Measurements from ENCODE around the gene PTPRN2.

PTPRN2 gene

DNA sequence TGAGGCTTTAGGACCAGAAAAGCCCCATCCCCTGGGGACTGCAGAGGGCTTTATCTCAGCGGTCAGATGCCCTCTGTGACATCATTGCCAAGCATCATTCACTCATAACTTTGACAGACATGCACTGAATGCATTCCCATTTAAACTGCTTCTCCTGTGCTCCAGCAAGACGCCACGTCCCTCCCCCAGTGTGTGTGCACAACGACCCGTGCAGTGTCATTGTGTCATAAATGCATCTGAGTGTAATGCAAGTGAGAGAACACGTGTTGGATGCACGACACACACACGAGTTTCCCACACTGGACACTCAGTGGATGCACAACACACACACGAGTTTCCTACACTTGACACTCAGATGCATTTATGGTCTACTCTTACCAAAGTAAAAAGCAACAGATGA lies 337.9 kb downstream of the PTPRN2 start:
- TF ChIP-seq, protein P1, sequence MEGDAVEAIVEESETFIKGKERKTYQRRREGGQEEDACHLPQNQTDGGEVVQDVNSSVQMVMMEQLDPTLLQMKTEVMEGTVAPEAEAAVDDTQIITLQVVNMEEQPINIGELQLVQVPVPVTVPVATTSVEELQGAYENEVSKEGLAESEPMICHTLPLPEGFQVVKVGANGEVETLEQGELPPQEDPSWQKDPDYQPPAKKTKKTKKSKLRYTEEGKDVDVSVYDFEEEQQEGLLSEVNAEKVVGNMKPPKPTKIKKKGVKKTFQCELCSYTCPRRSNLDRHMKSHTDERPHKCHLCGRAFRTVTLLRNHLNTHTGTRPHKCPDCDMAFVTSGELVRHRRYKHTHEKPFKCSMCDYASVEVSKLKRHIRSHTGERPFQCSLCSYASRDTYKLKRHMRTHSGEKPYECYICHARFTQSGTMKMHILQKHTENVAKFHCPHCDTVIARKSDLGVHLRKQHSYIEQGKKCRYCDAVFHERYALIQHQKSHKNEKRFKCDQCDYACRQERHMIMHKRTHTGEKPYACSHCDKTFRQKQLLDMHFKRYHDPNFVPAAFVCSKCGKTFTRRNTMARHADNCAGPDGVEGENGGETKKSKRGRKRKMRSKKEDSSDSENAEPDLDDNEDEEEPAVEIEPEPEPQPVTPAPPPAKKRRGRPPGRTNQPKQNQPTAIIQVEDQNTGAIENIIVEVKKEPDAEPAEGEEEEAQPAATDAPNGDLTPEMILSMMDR (IDR thresholded peaks at IDR 0.05; ENCODE audit: low read depth, low read length): no peak
- no peak overlapping the region for H3K4me3 ChIP-seq (ENCODE audit: low read depth, low read length)

DNA sequence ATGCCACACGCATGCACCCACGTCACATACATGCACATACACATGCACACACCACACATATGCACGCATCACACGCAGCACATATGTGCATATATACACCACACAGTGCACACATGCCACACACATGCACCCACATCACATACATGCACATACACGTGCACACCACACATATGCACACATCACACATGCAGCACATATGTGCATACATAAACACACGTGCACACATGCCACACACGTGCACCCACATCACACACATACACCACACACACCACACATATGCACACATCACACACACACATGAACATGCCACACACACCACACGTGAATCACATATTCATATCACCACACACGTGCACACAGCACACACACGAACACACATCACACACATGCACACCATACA lies 338.8 kb downstream of the PTPRN2 start:
- H3K4me3 ChIP-seq (ENCODE audit: low read depth, low read length): no peak overlapping the region
- TF ChIP-seq, protein P1 (IDR thresholded peaks at IDR 0.05; ENCODE audit: low read depth, low read length): no peak

DNA sequence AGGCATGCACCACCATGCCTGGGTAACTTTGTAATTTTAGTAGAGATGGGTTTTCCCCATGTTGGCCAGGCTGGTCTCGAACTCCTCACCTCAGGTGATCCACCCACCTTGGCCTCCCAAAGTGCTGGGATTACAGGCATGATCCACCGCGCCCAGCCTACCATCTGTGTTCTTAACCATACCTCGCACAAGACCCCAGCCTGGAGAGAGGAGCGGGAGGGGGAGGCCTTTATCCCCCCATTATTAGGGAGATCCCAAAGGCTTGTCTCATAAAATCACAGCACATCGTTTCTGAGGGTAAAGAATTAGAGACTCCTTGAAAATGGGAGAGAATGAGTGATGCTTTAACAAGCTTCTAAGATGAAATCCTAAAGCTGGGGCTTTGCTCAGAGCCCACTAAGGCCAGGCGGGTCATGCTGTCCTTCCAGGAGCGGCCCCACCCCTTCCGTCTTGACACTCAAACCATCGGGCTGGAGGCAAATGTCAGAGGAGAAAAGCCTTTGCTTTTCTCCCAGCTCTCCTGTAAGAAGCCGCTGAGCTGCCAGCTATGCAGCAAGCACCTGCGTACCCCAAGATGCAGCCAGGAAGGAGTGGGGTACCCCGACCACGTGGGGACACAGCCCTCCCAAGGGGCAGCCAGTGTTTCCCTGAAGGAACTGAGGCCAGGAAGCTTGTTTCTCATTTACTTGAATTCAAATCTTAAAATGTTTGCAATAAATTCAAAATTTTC lies 339.7 kb downstream of the PTPRN2 start:
- H3K4me3 ChIP-seq (ENCODE audit: low read depth, low read length): no peak overlapping the region
- TF ChIP-seq, protein P1 (IDR thresholded peaks at IDR 0.05; ENCODE audit: low read depth, low read length): no peak

DNA sequence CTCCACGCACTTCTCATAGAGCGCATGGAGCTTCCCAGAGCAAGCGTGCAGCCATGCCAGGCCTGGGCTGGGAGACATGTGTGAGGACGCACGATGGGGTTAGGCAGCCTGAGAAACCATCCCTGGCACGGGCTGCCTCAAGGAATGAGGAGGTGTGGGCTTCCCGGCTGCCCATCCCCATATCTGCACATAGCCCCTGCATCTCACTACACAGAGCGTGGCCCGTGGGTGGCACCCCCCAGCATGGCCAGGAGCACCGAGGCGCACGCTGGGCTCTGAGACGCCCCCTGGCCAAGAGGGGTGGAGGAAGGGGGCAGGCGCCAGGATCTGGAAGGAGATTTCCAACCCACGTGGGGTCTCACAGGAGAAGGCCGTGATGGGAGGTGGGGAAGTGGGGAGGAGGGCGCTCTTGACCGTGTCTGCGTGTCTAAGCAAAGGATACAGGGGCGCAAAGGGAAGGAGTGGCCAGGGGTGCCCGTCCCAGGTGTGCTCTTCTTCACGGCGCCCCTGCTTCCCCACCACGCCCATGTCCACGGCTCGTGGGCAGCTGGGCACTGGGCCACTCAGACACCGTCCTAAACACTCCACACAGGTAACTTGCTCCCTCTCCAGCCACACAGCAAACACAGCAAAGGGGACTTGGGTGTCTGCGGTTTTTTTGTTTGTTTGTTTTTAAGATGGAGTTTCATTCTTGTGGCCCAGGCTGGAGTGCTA lies 340.5 kb downstream of the PTPRN2 start:
- TF ChIP-seq, protein P1 (IDR thresholded peaks at IDR 0.05; ENCODE audit: low read depth, low read length): no peak

DNA sequence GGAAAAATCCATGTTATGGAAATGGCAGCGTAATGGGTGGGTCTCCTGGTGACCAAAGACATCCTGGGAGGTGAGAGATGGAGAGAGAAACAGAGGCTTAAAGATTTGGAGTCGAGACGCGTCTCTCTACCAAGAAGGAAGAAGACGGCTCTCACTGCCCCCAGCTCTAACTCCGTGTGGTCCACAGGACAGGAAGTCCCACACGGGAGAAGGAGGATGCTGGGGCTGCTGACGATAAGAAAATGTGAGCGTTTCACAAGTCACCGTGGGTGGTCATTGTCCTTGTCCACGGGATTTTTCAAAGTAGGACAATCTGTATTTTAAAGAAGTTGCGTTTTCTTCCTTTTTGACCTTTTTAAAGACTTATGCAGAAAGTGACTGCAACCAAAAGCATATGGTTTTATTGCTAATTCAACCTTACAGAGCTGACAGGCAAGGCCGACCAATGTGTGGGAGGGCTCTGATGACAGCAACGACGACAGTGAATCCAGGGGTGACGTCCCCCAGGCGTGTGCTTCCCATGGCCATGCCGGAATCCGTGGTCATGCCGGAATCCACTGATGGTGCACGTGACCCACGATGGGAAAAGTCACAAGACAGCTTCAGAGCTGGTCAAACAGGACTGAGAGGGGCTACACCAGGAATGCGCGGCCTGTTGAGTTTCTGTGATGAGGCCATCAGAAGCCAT lies 341.2 kb downstream of the PTPRN2 start:
- TF ChIP-seq, protein P1 (IDR thresholded peaks at IDR 0.05; ENCODE audit: low read depth, low read length): no peak

More for the DNA sequence above, 340.5 kb downstream of the PTPRN2 start:
- no peak overlapping the region for H3K4me3 ChIP-seq (ENCODE audit: low read depth, low read length)

DNA sequence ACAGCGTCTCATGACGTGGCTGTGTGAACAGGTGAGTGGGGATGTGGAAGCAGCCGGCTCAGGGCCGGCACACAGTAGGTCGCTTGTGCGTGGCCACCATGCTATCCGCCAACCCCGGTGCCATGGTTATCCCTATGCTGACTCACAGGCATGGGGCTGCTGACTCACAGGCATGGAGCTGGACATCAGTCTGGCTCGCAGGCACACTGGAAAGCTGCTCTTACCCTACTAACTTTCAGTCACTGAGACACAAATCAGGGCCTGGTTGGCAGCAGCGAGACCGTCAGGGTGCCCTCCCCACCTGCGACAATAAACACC lies 341.9 kb downstream of the PTPRN2 start:
- TF ChIP-seq, protein P1 (IDR thresholded peaks at IDR 0.05; ENCODE audit: low read depth, low read length): no peak
- H3K4me3 ChIP-seq (ENCODE audit: low read depth, low read length): no peak overlapping the region

More for the DNA sequence above, 341.2 kb downstream of the PTPRN2 start:
- H3K4me3 ChIP-seq (ENCODE audit: low read depth, low read length): no peak overlapping the region

Data from WI38 (cell line).